ENCODE results near the gene PLCB2. TPM values are rescaled to one million over a fixed set of nuclear protein-coding genes. Genes with fewer than 3 reads are reported as not detected.

The PLCB2 gene
- total and polyA plus RNA-seq, 2 donors (not counting 3 experiments of a cell fraction or from before 2014, with no cell fraction given), result 1.5 to 1.6 TPM

DNA sequence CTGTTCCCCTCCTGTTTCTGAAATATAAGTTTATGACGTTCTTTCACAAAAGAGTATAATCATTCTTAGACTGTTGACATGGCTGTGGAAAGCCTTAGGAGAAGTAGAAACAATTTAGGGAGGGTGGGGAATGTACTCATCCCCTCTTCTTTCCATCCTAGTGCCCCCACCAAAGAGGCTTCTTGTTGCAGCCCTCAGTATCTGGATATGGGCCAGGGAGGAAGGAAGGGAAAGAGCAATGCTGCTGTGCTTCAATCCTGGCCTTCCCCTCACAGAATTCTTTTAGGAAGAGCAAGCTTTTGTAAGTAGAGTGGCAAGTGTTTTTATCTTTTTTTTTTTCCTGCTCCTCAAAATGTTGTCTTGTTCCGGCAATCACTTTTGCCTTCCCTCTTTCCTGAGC lies 17.5 kb upstream of the PLCB2 start:
- POLR2A ChIA-PET, result interaction anchor here (0.7 to 1.2 kb wide), 2 partner anchors 9 to 72 kb away, joined by 3 to 4 read pairs; no protein-coding TSS in a partner anchor
- DNase-seq (ENCODE audit: low read depth, low spot score) (peak; percentile 57), FAIRE-seq (peak; percentile 85)
- no peak overlapping the region for H2AFZ ChIP-seq (ENCODE audit: low read depth, low read length)
- CTCF ChIA-PET, result interaction anchor here (1.3 to 5.3 kb wide), 7 partner anchors 9 to 96 kb away, joined by 4 to 81 read pairs (median 15); partner anchors contain the start of gene CCDC9B
- intact Hi-C loops (cut with micrococcal nuclease), result no loop called here
- peaks cover 11% of the 10 kb centered on the region for H3K79me2 ChIP-seq (ENCODE audit: control insufficient read depth, insufficient read depth, low read length)
- no peaks in the 10 kb centered on the region for H3K27me3 ChIP-seq (ENCODE audit: control insufficient read depth in 2 of 2, insufficient read depth in 2 of 2, low read length in 2 of 2)
- no peaks in the 10 kb centered on the region for H3K9me3 ChIP-seq (replicated peaks; ENCODE audit: control insufficient read depth, insufficient read depth, low read length)
- H4K20me1 ChIP-seq (replicated peaks; ENCODE audit: control insufficient read depth, extremely low read depth, insufficient read depth, low read length), result no peaks in the 10 kb centered on the region
- H3K36me3 ChIP-seq (ENCODE audit: control insufficient read depth in 2 of 2, extremely low read depth in 1 of 2, insufficient read depth in 2 of 2, low read length in 2 of 2), result no peaks in the 10 kb centered on the region
- H3K9ac ChIP-seq (replicated peaks; ENCODE audit: extremely low read depth, insufficient read depth, low read length), result peak overlapping the region; percentile 67
- H3K27ac ChIP-seq (ENCODE audit: insufficient read depth, low read depth, low read length), result peak overlapping the region; percentile 8
- peaks cover 57% of the 10 kb centered on the region for H3K4me1 ChIP-seq (ENCODE audit: control insufficient read depth, extremely low read depth, insufficient read depth, low read length)
- H3K4me3 ChIP-seq (replicated peaks in 1 of 3; ENCODE audit: insufficient read depth in 1 of 3, low read depth in 1 of 3, low read length in 3 of 3), result peak overlapping the region; percentile 57 to 79 (median 67)
- TSS peak; percentile 48 for BruUV-seq (replicated peaks)
- dilution Hi-C loops (cut with MboI; ENCODE audit: extremely low pct_ligation_motif_present, low sequenced_read_pairs), result no loop called here
- H3K9me1 ChIP-seq (replicated peaks; ENCODE audit: control insufficient read depth, extremely low read depth, insufficient read depth, low read length), result no peaks in the 10 kb centered on the region
- peak overlapping the region; percentile 90 for H3K4me2 ChIP-seq (ENCODE audit: insufficient read depth, low read length)
- TF ChIP-seq POLR2AphosphoS5 (IDR thresholded peaks at IDR 0.05; ENCODE audit: insufficient read depth, low read depth, low read length) (no peak), POLR2A (IDR thresholded peaks at IDR 0.05; ENCODE audit: low read depth, low read length) (no peak), MYC (IDR thresholded peaks at IDR 0.05; ENCODE audit: low read depth, low read length) (no peak), JUN (IDR thresholded peaks at IDR 0.05; ENCODE audit: borderline replicate concordance, insufficient read depth, insufficient read length, low read depth) (no peak), EZH2 (IDR thresholded peaks at IDR 0.05; ENCODE audit: borderline replicate concordance, low read depth, low read length, severe bottlenecking) (no peak), GATA2 (IDR thresholded peaks at IDR 0.05; ENCODE audit: insufficient read depth, insufficient read length, low read depth, low read length) (no peak), FOS (IDR thresholded peaks at IDR 0.05; ENCODE audit: borderline replicate concordance, insufficient read depth, low read length) (no peak)
- TF ChIP-seq, protein P1, sequence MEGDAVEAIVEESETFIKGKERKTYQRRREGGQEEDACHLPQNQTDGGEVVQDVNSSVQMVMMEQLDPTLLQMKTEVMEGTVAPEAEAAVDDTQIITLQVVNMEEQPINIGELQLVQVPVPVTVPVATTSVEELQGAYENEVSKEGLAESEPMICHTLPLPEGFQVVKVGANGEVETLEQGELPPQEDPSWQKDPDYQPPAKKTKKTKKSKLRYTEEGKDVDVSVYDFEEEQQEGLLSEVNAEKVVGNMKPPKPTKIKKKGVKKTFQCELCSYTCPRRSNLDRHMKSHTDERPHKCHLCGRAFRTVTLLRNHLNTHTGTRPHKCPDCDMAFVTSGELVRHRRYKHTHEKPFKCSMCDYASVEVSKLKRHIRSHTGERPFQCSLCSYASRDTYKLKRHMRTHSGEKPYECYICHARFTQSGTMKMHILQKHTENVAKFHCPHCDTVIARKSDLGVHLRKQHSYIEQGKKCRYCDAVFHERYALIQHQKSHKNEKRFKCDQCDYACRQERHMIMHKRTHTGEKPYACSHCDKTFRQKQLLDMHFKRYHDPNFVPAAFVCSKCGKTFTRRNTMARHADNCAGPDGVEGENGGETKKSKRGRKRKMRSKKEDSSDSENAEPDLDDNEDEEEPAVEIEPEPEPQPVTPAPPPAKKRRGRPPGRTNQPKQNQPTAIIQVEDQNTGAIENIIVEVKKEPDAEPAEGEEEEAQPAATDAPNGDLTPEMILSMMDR (IDR thresholded peaks at IDR 0.05; ENCODE audit: extremely low read depth in 1 of 2, insufficient read depth in 1 of 2, low read depth in 1 of 2, low read length in 2 of 2), result no peak
- TF ChIP-seq, protein P2, sequence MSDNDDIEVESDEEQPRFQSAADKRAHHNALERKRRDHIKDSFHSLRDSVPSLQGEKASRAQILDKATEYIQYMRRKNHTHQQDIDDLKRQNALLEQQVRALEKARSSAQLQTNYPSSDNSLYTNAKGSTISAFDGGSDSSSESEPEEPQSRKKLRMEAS (IDR thresholded peaks at IDR 0.05; ENCODE audit: insufficient read depth, insufficient read length), result no peak

Measured in endothelial cell of umbilical vein (primary cell).